Retinal pigment epithelial cell (primary cell): Measurements from ENCODE around the gene NTPCR.

Source experiments
- DNase-seq: peaks from one replicate; pipeline ENCODE4 v3.0.0-alpha.2; 2010; ENCODE audit warnings: low read depth
- H3K4me3 ChIP-seq: 2 replicates; pipeline ENCODE4 v1.5.1; 2011; ENCODE audit warnings: mild to moderate bottlenecking, low read length, control low read depth, moderate library complexity
- TF ChIP-seq, protein P1 (sequence below): conservative IDR thresholded peaks from 2 replicates; pipeline ENCODE4 v1.5.1; 2011; ENCODE audit warnings: low read depth, low read length, control low read depth, inconsistent platforms

NTPCR gene

DNA sequence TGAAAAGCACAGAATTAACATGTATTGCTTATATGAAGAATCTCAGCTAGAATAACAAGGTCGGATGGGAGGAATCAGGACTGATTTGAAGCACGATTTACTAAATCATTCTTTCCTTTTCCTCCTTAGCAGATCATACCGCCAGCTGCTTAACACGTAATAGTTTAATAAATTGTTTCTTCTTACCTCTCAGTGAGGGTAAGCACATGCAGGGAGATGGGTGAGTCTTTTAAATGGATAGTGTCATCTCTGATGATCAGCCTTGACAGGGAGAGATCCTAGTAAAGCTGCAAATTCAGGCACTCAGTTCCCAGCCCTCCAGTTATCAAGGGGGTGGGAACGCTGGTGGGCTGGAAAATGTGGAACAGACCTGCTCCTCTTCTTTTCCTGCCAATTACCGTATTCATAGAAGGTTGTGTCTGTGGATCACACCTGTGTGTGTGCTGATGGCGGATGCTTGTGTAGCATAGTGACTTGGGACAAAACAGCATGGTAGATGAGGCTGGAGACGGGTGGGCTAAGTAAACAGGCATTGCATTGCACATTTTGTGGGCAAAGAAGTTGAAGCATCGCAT lies 30.7 kb downstream of the NTPCR start:
- TF ChIP-seq, protein P1, sequence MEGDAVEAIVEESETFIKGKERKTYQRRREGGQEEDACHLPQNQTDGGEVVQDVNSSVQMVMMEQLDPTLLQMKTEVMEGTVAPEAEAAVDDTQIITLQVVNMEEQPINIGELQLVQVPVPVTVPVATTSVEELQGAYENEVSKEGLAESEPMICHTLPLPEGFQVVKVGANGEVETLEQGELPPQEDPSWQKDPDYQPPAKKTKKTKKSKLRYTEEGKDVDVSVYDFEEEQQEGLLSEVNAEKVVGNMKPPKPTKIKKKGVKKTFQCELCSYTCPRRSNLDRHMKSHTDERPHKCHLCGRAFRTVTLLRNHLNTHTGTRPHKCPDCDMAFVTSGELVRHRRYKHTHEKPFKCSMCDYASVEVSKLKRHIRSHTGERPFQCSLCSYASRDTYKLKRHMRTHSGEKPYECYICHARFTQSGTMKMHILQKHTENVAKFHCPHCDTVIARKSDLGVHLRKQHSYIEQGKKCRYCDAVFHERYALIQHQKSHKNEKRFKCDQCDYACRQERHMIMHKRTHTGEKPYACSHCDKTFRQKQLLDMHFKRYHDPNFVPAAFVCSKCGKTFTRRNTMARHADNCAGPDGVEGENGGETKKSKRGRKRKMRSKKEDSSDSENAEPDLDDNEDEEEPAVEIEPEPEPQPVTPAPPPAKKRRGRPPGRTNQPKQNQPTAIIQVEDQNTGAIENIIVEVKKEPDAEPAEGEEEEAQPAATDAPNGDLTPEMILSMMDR = no peak
- H3K4me3 ChIP-seq = no peak overlapping the region
- no peak for DNase-seq

DNA sequence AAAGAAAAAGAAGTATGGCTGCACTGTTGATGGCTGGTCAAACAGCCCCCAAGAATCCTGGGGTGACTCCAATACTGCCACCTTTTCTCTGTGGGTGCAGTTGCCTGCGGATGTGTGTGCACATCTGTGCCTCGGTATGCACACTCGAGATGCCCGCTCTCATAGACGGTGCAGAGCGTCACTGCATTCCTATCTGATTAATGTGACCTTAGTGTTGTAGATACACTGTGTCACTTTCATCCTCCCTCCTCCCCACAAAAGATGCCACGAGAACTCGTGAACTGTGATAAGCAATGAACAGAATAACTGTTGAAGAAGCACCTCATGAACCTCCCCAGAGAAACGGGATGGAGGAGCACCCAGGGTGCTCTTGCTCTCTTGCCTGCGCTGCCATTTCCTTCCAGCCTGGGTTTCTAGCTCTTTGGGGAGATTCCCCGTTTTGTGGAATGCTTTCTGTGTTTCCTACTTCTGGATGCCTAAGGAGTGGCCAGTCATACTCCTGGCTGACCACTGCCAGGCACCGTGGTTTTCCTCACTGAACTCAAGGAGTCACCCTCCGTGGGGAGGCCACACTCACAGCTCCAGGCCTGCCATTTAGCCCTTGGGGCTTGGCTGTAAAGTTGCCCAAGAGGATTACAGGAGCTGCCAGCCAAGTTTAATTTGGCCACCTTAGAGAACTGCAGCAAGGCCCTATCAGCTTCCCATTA lies 32.0 kb downstream of the NTPCR start:
- no peak overlapping the region for H3K4me3 ChIP-seq
- DNase-seq = peak; percentile 57
- TF ChIP-seq, protein P1 = no peak

DNA sequence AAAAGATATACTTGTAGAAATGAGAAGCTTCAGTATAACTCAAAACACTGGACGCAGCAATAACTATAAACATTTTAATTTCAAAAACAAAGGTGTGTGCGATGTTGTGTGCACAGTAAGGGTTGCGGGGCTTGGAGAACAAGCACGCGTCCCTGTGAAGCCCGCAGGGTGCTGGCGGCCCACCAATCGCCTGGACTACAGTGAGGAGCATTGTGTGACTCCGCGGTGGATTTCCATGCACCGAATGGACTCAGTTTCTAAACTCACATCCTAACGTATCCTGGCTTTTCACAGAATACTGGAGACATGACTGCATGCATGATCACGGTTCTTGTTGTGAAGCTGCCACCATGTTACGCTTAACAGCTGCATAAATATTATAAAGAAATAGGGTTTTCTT lies 33.0 kb downstream of the NTPCR start:
- no peak for DNase-seq
- H3K4me3 ChIP-seq = no peak overlapping the region
- TF ChIP-seq, protein P1 = no peak

DNA sequence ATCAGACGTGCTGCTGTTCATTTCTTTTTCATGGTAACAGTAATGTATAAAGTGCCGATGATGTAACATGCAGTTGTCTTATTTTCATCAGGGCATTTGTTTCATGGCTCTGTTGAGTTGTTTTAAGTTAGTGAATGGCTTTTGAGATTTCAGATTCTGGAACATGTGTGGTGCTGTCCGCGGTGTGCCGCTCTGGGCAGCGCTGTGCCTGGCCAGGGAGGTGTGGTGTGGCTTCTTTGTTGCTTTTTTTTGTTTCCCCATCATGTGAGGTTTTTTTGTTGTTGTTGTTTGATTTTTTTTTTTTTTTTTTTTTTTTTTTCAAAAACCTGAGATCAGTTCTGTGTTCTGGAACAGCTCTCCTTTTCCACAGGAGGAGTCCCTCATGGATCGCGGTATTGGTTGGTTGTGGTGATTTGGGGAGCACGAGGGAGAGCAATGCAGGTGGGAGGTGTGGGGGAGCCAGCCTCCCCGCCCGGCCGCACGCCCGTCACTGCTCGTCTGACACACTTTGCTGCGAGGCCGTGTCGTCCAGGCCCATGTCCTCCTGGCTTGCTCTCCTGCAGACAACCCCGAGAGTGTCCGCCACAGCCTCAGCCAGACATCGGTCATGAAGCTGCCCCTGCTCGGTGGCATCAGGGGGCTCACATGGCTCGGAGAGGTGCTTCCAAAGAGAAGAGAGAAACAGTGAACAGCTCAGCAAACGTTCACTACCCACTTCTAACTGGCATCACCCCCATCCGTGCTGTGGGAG lies 33.6 kb downstream of the NTPCR start:
- no peak for DNase-seq
- TF ChIP-seq, protein P1 = no peak
- no peak overlapping the region for H3K4me3 ChIP-seq

DNA sequence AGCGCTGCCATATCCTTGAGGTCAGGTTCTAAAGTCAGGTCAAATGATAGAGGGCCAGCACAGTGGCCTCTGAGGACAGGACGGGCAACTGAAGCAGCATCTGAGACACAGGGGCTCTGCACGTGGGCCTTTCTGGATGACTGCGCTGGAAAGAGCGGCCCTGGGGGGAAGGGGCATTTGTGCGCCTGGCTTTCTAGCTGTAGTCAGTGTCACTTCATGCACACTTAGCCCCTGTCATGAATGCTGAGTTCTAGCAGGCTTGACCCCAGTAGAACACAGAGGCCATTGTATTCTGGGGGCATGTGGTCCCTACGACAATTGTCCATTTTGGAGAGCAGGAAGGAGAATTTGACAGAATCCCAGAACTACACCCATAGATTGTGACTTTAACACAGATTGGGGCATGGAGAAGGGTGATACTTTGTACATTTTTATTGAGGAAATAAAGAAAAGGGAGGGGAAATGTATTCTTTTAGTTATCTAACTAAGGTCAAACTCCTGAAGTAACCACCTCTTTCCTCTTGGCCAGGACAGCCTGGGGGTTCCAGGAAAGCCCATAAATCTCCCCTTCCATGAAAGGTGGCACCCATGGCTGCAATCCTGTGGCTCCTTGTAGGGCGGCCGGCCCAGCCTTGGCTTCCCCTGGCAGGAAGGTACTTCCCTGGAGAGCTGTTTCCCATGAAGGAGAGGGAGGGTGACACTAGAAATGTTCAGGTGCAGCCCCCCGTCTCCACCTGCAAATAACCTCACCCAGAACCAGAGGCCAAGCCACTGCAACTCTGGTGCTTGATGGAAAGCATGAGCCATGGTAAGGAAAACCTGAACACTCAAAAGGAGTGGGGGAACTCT lies 34.4 kb downstream of the NTPCR start:
- TF ChIP-seq, protein P1 = no peak
- no peak overlapping the region for H3K4me3 ChIP-seq
- no peak for DNase-seq

DNA sequence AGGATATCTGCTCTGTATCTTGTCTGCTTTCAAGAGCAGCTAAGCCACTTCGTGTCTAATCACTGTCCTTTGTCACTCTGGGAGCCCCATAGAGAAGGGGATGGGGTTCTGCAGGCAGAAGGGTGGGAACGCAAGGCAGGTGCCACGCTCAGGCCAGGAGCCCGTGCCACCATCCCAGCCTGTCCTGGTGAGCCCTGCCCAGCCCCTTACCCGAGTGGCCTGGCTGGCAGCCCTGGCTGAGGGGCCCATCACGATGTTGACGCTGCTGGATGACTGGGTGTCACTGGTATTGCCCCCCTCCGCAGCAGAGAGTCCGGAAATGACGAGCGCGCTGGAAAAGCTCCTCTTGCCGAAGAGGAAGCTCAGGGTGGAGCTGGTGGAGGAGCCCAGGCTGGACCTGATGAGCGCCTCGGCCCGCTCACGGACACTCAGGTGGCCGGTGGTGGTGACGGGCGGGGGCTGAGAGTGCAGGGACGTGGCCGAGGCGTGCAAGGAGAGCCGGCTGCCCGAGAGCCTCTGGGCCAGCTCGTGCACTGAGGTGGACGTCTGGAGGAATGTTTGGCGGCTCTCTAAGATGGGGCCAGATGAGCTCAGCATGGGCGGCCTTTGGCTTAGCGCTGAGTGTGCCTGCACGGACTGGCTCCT lies 35.6 kb downstream of the NTPCR start:
- no peak overlapping the region for H3K4me3 ChIP-seq
- TF ChIP-seq, protein P1 = no peak
- no peak for DNase-seq
